ENCODE data around the gene LAMA3. TPM values are rescaled to one million over a fixed set of nuclear protein-coding genes. Genes with fewer than 3 reads are reported as not detected.

LAMA3 gene
- total RNA-seq, 2 experiments from 2014 or later = 0.07 TPM; not detected in 1

- Mint-ChIP-seq H3K27me3 (no peaks in the 10 kb centered on the region), H3K9me3 (no peaks in the 10 kb centered on the region), H3K4me3 (no peak overlapping the region), H3K4me1 (ENCODE audit: low read depth) (peaks cover 14% of the 10 kb centered on the region), H3K36me3 (no peaks in the 10 kb centered on the region), H3K27ac (no peak overlapping the region)
- POLR2A ChIA-PET = no interaction called here
- no peak for DNase-seq
- CTCF ChIA-PET = interaction anchor here (0.6 to 1.2 kb wide), 2 partner anchors 79 to 263 kb away, joined by 3 read pairs; no protein-coding TSS in a partner anchor
- intact Hi-C loops (cut with micrococcal nuclease) = no loop called here
Measured at GRCh38 chr18:23884681-23885375, 195.6 kb downstream of the LAMA3 start.

GRCh38 chr18:23885750-23886149 is 196.5 kb downstream of the LAMA3 start:
- no peak overlapping the region for H3K4me3 Mint-ChIP-seq

DNA sequence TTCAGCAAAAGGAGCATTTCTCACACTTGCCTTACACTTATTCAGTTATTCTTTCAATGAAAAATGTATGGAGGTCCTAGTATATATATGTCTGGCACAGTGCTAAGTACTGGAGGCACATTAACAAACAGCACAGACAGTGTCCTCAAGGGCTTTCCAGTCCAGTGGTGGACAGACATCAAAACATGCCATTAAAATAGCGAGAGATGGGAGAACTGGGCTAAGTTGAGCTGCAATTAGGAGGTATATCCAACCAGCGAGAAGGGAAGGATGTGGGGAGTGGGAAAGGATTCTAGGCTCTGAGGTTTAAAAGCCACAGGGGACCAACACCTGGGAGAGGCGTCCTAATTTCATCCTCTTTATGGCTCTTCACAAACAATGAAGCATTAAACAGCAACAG is 197.8 kb downstream of the LAMA3 start:
- DNase-seq = no peak
- no peak overlapping the region for H3K4me3 Mint-ChIP-seq
- intact Hi-C loops (cut with micrococcal nuclease) = no loop called here
- ChIA-PET POLR2A (no interaction called here), CTCF (interaction anchor here (1.1 kb wide), 1 partner anchor 32 kb away, joined by 9 read pairs; no protein-coding TSS in a partner anchor)
- no peaks in the 10 kb centered on the region for H3K9me3 Mint-ChIP-seq
- H3K4me1 Mint-ChIP-seq (ENCODE audit: low read depth) = peaks cover 14% of the 10 kb centered on the region
- H3K27me3 Mint-ChIP-seq = no peaks in the 10 kb centered on the region
- no peaks in the 10 kb centered on the region for H3K36me3 Mint-ChIP-seq
- no peak overlapping the region for H3K27ac Mint-ChIP-seq

More at GRCh38 chr18:23885750-23886149, 196.5 kb downstream of the LAMA3 start:
- ChIA-PET CTCF (interaction anchor here (0.8 to 1.2 kb wide), 2 partner anchors 33 to 78 kb away, joined by 3 read pairs; no protein-coding TSS in a partner anchor), POLR2A (no interaction called here)
- Mint-ChIP-seq H3K36me3 (no peaks in the 10 kb centered on the region), H3K27ac (no peak overlapping the region), H3K27me3 (no peaks in the 10 kb centered on the region), H3K4me1 (ENCODE audit: low read depth) (peaks cover 14% of the 10 kb centered on the region), H3K9me3 (no peaks in the 10 kb centered on the region)
- intact Hi-C loops (cut with micrococcal nuclease) = no loop called here
- no peak for DNase-seq

GRCh38 chr18:23887493-23887892 is 198.2 kb downstream of the LAMA3 start:
- CTCF ChIA-PET = interaction anchor here (1.1 kb wide), 1 partner anchor 32 kb away, joined by 9 read pairs; no protein-coding TSS in a partner anchor
- POLR2A ChIA-PET = no interaction called here

DNA sequence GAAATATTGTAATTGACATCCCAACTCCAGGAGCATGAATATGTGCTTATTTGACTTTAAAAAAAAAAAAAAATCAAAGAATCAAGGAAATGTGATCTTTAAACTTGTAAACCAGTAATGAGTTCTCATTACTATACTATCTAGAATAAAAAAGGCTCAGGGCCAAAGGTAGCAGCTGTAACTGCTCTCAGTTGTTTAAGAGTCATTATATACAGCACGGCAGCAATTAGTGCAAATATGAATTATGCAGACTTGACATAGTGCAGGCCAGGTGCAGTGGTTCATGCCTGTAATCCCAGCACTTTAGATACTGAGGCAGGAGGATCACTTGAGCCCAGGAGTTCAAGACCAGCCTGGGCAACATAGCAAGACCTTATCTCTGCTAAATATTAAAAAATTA is 199.6 kb downstream of the LAMA3 start:
- H3K36me3 Mint-ChIP-seq = no peaks in the 10 kb centered on the region
- peaks cover 11% of the 10 kb centered on the region for H3K4me1 Mint-ChIP-seq (ENCODE audit: low read depth)
- H3K27me3 Mint-ChIP-seq = no peaks in the 10 kb centered on the region
- no peak for DNase-seq
- no peak overlapping the region for H3K27ac Mint-ChIP-seq
- H3K4me3 Mint-ChIP-seq = no peak overlapping the region
- H3K9me3 Mint-ChIP-seq = no peaks in the 10 kb centered on the region
- ChIA-PET POLR2A (no interaction called here), CTCF (interaction anchor here (1.0 kb wide), 1 partner anchor 30 kb away, joined by 3 read pairs; no protein-coding TSS in a partner anchor)
- intact Hi-C loops (cut with micrococcal nuclease) = no loop called here

More at GRCh38 chr18:23887493-23887892, 198.2 kb downstream of the LAMA3 start:
- no peak overlapping the region for H3K4me3 Mint-ChIP-seq
- H3K27me3 Mint-ChIP-seq = no peaks in the 10 kb centered on the region
- H3K27ac Mint-ChIP-seq = no peak overlapping the region
- peaks cover 14% of the 10 kb centered on the region for H3K4me1 Mint-ChIP-seq (ENCODE audit: low read depth)
- no peak for DNase-seq
- no peaks in the 10 kb centered on the region for H3K9me3 Mint-ChIP-seq
- intact Hi-C loops (cut with micrococcal nuclease) = no loop called here
- H3K36me3 Mint-ChIP-seq = no peaks in the 10 kb centered on the region

DNA sequence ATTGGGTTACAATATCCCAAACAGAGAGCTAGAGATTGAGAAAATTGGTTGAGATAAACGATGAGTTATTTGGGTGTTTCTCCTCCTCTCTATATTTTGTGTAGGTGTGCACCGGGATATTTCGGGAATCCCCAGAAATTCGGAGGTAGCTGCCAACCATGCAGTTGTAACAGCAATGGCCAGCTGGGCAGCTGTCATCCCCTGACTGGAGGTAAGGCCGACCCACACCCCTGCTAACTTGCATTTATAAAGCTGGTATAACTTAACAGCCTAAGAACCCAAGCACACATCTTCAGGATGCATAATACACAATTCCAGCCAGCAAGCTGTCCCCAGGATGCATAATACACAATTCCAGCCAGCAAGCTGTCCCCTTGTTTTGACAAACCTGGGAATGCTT is 200.7 kb downstream of the LAMA3 start:
- intact Hi-C loops (cut with micrococcal nuclease) = no loop called here
- H3K4me1 Mint-ChIP-seq (ENCODE audit: low read depth) = peaks cover 10% of the 10 kb centered on the region
- H3K4me3 Mint-ChIP-seq = no peak overlapping the region
- no peak overlapping the region for H3K27ac Mint-ChIP-seq
- H3K27me3 Mint-ChIP-seq = no peaks in the 10 kb centered on the region
- ChIA-PET CTCF (interaction anchor here (1.2 kb wide), 1 partner anchor 29 kb away, joined by 7 read pairs; no protein-coding TSS in a partner anchor), POLR2A (no interaction called here)
- H3K9me3 Mint-ChIP-seq = no peaks in the 10 kb centered on the region
- no peaks in the 10 kb centered on the region for H3K36me3 Mint-ChIP-seq
- DNase-seq = no peak

DNA sequence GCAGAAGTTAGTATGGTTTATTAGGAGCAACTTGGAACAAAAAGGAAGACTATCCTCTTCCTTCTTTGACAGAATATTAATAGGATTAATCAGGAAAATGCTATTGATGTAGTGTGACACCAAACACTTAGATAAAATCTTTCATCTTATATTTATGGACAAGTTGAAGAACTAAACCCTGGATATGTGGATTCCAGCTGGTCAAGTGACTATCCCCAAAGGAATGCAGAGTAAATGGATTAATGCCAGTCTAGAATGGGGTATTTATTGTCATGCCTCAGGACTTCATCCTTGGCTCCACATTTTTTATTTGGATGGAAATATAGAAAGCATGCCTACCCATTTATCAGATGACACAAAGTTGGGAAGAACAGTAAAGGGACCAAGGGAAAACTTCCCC is 201.3 kb downstream of the LAMA3 start:
- intact Hi-C loops (cut with micrococcal nuclease) = no loop called here
- no peaks in the 10 kb centered on the region for H3K9me3 Mint-ChIP-seq
- no peak for DNase-seq
- H3K27me3 Mint-ChIP-seq = no peaks in the 10 kb centered on the region
- ChIA-PET CTCF (no interaction called here), POLR2A (no interaction called here)
- no peak overlapping the region for H3K27ac Mint-ChIP-seq
- no peak overlapping the region for H3K4me3 Mint-ChIP-seq
- peaks cover 5% of the 10 kb centered on the region for H3K4me1 Mint-ChIP-seq (ENCODE audit: low read depth)
- H3K36me3 Mint-ChIP-seq = no peaks in the 10 kb centered on the region

DNA sequence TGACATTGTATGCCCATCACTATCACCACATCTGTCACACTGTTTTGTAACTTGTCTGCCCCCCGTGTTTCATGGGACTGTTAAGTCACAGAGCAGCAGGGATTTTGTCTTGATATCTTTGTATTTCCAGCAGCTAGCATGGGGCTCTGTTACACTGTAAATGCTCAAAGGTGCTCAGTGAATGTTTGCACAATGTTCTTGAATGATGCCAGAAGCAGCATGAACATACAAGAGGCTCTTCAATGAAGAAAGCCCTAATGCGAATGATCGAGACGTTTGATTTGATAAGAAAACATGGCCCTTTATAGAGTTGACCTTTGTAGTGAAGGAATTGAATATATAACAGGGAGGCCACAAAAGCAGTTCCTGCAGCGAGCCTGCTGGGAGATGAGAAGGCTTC is 204.4 kb downstream of the LAMA3 start:
- CTCF ChIA-PET = interaction anchor here (0.7 to 1.1 kb wide), 4 partner anchors 25 to 367 kb away, joined by 3 read pairs; no protein-coding TSS in a partner anchor
- intact Hi-C loops (cut with micrococcal nuclease) = no loop called here
- Mint-ChIP-seq H3K27ac (no peak overlapping the region), H3K27me3 (no peaks in the 10 kb centered on the region), H3K4me3 (no peak overlapping the region), H3K4me1 (ENCODE audit: low read depth) (no peaks in the 10 kb centered on the region), H3K9me3 (no peaks in the 10 kb centered on the region), H3K36me3 (no peaks in the 10 kb centered on the region)
- DNase-seq = no peak
- POLR2A ChIA-PET = no interaction called here

DNA sequence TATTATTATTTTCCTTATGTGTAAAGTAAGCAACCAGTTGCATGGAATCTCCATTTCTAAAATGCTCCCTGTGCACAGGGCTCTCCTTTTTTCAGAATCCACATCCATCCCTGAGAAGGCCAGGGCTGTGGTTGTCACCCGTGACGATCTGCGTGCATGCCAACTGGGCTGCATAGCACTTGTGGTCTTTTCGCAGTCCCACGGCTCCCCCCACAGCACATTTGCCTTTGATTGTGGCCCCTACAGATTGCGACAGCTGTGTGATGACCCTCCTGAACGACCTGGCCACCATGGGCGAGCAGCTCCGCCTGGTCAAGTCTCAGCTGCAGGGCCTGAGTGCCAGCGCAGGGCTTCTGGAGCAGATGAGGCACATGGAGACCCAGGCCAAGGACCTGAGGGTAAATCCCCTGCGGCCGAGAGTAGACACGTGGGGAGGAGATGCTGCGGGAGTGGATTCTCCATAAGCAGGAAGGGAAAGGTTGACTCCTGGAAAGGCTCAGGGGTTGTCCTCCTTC is 205.5 kb downstream of the LAMA3 start:
- H3K27ac Mint-ChIP-seq = no peak overlapping the region
- POLR2A ChIA-PET = no interaction called here
- no peaks in the 10 kb centered on the region for H3K27me3 Mint-ChIP-seq
- no peaks in the 10 kb centered on the region for H3K36me3 Mint-ChIP-seq
- no peak overlapping the region for H3K4me3 Mint-ChIP-seq
- CTCF ChIA-PET = interaction anchor here (1.1 kb wide), 1 partner anchor 24 kb away, joined by 3 read pairs; no protein-coding TSS in a partner anchor
- H3K9me3 Mint-ChIP-seq = no peaks in the 10 kb centered on the region
- intact Hi-C loops (cut with micrococcal nuclease) = no loop called here
- no peak for DNase-seq
- H3K4me1 Mint-ChIP-seq (ENCODE audit: low read depth) = no peaks in the 10 kb centered on the region

- no peak for DNase-seq
- peaks cover 2% of the 10 kb centered on the region for H3K27me3 Mint-ChIP-seq
- H3K4me3 Mint-ChIP-seq = no peak overlapping the region
- no peaks in the 10 kb centered on the region for H3K36me3 Mint-ChIP-seq
- no peak overlapping the region for H3K27ac Mint-ChIP-seq
- peaks cover 4% of the 10 kb centered on the region for H3K4me1 Mint-ChIP-seq (ENCODE audit: low read depth)
- ChIA-PET POLR2A (no interaction called here), CTCF (interaction anchor here (1.2 kb wide), 1 partner anchor 22 kb away, joined by 4 read pairs; no protein-coding TSS in a partner anchor)
- H3K9me3 Mint-ChIP-seq = no peaks in the 10 kb centered on the region
- intact Hi-C loops (cut with micrococcal nuclease) = no loop called here
Measured at GRCh38 chr18:23897291-23897690, 208.0 kb downstream of the LAMA3 start.

DNA sequence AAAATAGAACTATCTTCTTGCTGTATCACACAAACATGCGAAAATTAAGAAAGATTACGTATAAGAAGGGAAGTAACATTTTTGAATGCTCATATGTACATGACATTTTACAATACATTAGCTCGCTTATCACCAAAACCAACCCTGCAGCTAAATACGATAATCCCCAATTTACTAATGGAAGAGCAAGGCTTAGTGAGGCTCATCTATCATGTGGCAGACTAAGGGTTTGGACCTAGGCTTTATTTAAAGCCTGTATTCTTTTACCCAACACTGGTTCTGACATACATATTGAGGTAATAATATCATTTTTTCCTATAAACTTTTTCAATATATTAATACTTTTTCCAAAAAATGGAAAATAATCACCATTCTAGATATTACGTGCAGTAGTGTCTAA is 208.5 kb downstream of the LAMA3 start:
- Mint-ChIP-seq H3K4me3 (no peak overlapping the region), H3K36me3 (no peaks in the 10 kb centered on the region), H3K27me3 (peaks cover 2% of the 10 kb centered on the region), H3K4me1 (ENCODE audit: low read depth) (peaks cover 4% of the 10 kb centered on the region), H3K9me3 (no peaks in the 10 kb centered on the region), H3K27ac (no peak overlapping the region)
- ChIA-PET POLR2A (no interaction called here), CTCF (interaction anchor here (1.2 kb wide), 1 partner anchor 21 kb away, joined by 4 read pairs; no protein-coding TSS in a partner anchor)
- no peak for DNase-seq
- intact Hi-C loops (cut with micrococcal nuclease) = no loop called here

DNA sequence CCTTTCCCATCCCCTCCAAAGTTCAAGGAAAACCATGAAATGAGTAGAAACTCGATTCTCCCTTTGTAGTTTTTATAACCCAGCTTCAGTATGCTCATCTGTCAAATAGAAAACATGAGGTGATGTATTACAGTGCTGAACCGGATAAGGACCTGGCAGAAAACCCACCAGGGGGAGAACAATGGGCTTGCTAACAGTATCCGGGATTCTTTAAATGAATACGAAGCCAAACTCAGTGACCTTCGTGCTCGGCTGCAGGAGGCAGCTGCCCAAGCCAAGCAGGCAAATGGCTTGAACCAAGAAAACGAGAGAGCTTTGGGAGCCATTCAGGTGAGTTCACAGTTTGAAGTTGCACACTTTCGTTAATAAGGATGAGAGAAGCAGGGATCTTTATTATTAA is 211.7 kb downstream of the LAMA3 start:
- ChIA-PET CTCF (interaction anchor here (1.6 kb wide), 1 partner anchor 17 kb away, joined by 4 read pairs; no protein-coding TSS in a partner anchor), POLR2A (no interaction called here)
- peaks cover 4% of the 10 kb centered on the region for H3K4me1 Mint-ChIP-seq (ENCODE audit: low read depth)
- H3K9me3 Mint-ChIP-seq = no peaks in the 10 kb centered on the region
- no peak overlapping the region for H3K27ac Mint-ChIP-seq
- H3K4me3 Mint-ChIP-seq = no peak overlapping the region
- no peak for DNase-seq
- H3K36me3 Mint-ChIP-seq = no peaks in the 10 kb centered on the region
- intact Hi-C loops (cut with micrococcal nuclease) = no loop called here
- peaks cover 2% of the 10 kb centered on the region for H3K27me3 Mint-ChIP-seq
